ENCODE measurements around the gene ARID1B.

- TF ChIP-seq, protein P1, sequence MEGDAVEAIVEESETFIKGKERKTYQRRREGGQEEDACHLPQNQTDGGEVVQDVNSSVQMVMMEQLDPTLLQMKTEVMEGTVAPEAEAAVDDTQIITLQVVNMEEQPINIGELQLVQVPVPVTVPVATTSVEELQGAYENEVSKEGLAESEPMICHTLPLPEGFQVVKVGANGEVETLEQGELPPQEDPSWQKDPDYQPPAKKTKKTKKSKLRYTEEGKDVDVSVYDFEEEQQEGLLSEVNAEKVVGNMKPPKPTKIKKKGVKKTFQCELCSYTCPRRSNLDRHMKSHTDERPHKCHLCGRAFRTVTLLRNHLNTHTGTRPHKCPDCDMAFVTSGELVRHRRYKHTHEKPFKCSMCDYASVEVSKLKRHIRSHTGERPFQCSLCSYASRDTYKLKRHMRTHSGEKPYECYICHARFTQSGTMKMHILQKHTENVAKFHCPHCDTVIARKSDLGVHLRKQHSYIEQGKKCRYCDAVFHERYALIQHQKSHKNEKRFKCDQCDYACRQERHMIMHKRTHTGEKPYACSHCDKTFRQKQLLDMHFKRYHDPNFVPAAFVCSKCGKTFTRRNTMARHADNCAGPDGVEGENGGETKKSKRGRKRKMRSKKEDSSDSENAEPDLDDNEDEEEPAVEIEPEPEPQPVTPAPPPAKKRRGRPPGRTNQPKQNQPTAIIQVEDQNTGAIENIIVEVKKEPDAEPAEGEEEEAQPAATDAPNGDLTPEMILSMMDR (IDR thresholded peaks at IDR 0.05; ENCODE audit: poor library complexity) = no peak
- no peak for TF ChIP-seq EZH2 (IDR thresholded peaks at IDR 0.05; ENCODE audit: borderline replicate concordance)
Measured at GRCh38 chr6:157226761-157227160, 449.6 kb downstream of the ARID1B start.
